ENCODE measurements around the gene SLC11A2. TPM values are rescaled to one million over a fixed set of nuclear protein-coding genes. Genes with fewer than 3 reads are reported as not detected.

The SLC11A2 gene
- 59.3 and 61.5 TPM in 2 replicates for total RNA-seq (2021; fragmentation: NEBNext Ultra II Directional; extraction: Animal tissue kit (Norgen Biotek cat#: 25700))
- 42.8 and 55.0 TPM in 2 replicates for polyA plus RNA-seq (2011; rRNA removed)
- polyA plus RNA-seq (2011; cell fraction: cytosol; rRNA removed), result 47.5 TPM
- 67.8 TPM for polyA plus RNA-seq (2011; cell fraction: nucleus; rRNA removed)
- polyA plus RNA-seq (2012, experiment 1 of 2), result 31.7 to 50.0 TPM (median 40.8 TPM) in 4 replicates
- 6.9 TPM for polyA plus RNA-seq (2012, experiment 2 of 2)
- 47.6 TPM for polyA plus RNA-seq (2013, experiment 1 of 2)
- polyA plus RNA-seq (2013, experiment 2 of 2), result 48.7 TPM
- polyA minus RNA-seq (2011; rRNA and poly(A)+ RNA removed), result 129 and 143 TPM in 2 replicates
- 41.7 TPM for polyA minus RNA-seq (2011; cell fraction: cytosol; rRNA and poly(A)+ RNA removed)
- 77.3 TPM for polyA minus RNA-seq (2011; cell fraction: nucleus; rRNA and poly(A)+ RNA removed)
- long read RNA-seq, experiment 1, partial matches to known transcripts, result 11 of 42 reads
- long read RNA-seq, experiment 1, other reads (novel, unspliced or antisense), result 31 of 42 reads
- long read RNA-seq, experiment 2, full-length matches to known transcripts, result 10 of 18 reads
- long read RNA-seq, experiment 2, partial matches to known transcripts, result 3 of 18 reads
- long read RNA-seq, experiment 2, other reads (novel, unspliced or antisense), result 5 of 18 reads

DNA sequence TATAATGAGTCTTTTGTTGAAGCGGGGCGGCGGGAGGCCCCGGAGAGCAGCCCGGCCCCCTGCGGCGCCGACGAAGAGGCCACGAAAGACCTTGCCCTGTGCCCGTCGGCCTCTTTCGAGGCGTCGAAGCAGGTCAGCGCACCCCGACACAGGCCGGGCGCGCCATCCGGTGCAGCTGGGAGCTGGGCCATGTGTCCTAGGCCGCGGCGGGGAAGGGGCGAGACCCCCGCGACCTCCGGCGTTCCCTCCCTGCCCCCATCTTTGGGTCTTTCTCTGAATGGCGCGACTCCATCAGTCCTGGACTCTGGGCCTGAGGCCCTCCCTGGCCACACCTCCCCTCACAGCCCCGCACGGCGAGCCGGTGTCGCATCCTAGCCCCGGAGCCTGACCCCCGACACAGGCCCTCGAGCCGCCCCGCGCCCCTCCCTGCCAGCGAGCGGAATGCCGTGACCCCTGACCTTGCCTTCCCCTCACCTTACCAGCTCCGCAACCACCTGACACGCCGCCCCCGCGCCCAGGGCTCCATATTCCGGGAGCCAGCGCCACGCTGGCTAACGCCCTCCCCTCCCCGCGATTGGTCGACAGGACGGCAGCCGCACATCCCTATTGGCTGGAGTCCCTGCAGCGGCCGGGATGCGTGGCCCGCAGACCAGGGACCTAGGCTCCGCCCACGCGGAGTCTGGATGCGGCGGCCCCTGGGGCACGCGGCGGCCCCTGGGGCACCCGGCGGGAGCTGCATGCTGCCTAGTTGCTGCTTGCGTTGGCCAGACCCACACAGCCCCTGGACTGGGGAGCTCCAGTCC lies at the start of gene SLC11A2:
SLC11A2 (minus strand) TSS at position 549 of the 803 bp plus-strand sequence. CDS start 15,656 bp downstream, outside the sequence.
- Histone ChIP-seq H3K4me1 (replicated peaks in 1 of 4; ENCODE audit: control insufficient read depth in 3 of 4, insufficient read depth in 4 of 4, low read length in 3 of 4) (peaks cover 9 to 16% (median 13%) of the 10 kb centered on the region in 4 experiments), H3K14ac (ENCODE audit: insufficient read length) (no peak within 1 kb of the TSS), H2AK5ac (ENCODE audit: low read depth, low read length) (no peak within 1 kb of the TSS), H3K9ac (replicated peaks in 1 of 4; ENCODE audit: extremely low read depth in 1 of 4, low read depth in 3 of 4, low read length in 3 of 4) (peak within 1 kb of the TSS; percentile 64 to 92 (median 87)), H3K36me3 (ENCODE audit: control insufficient read depth in 2 of 4, insufficient read depth in 4 of 4, low read length in 3 of 4) (no peaks in the 10 kb centered on the region), H3K23me2 (ENCODE audit: low read depth, low read length) (peaks cover 1% of the 10 kb centered on the region; the same call in 1 of the 2 replicates), H2BK120ac (replicated peaks; ENCODE audit: low read depth, low read length) (peak within 1 kb of the TSS; percentile 25), H3K56ac (replicated peaks; ENCODE audit: insufficient read length, low read depth, low read length) (peak within 1 kb of the TSS; percentile 92), H3K4me3 (ENCODE audit: extremely low read depth in 1 of 4, insufficient read depth in 2 of 4, low read depth in 3 of 4, low read length in 4 of 4) (peak within 1 kb of the TSS; percentile 54 to 72 (median 64)), H2BK5ac (ENCODE audit: low read depth, low read length) (peak within 1 kb of the TSS; percentile 96), H3K18ac (ENCODE audit: extremely low read depth, low read length) (peak within 1 kb of the TSS; percentile 97), H3K27ac (ENCODE audit: low read depth, low read length) (peak within 1 kb of the TSS; percentile 90), H2BK12ac (ENCODE audit: low read depth, low read length) (no peak within 1 kb of the TSS; the same call in none of the 2 replicates), H4K91ac (replicated peaks; ENCODE audit: insufficient read length, low read length) (peak within 1 kb of the TSS; percentile 97), H3K23ac (ENCODE audit: insufficient read length) (no peak within 1 kb of the TSS), H2BK15ac (ENCODE audit: low read length) (peak within 1 kb of the TSS; percentile 93; the same call in 1 of the 2 replicates), H3K4ac (replicated peaks; ENCODE audit: insufficient read length, low read depth, low read length) (peak within 1 kb of the TSS; percentile 49), H2AFZ (ENCODE audit: low read length) (no peak within 1 kb of the TSS), H4K8ac (ENCODE audit: extremely low read depth, insufficient read depth, low read length) (peak within 1 kb of the TSS; percentile 96), H2BK20ac (ENCODE audit: low read length) (no peak within 1 kb of the TSS), H3K27me3 (replicated peaks in 1 of 4; ENCODE audit: control insufficient read depth in 3 of 4, extremely low read depth in 1 of 4, insufficient read depth in 3 of 4, low read length in 3 of 4) (no peaks in the 10 kb centered on the region; a peak in 1 of 7 replicates), H3K79me1 (ENCODE audit: low read depth, low read length) (peaks cover 4% of the 10 kb centered on the region; the same call in 1 of the 2 replicates), H3K79me2 (ENCODE audit: control insufficient read depth in 1 of 2, insufficient read depth in 2 of 2, low read length in 2 of 2) (peaks cover 15 to 44% of the 10 kb centered on the region in 2 experiments), H4K20me1 (replicated peaks in 1 of 2; ENCODE audit: control insufficient read depth in 1 of 2, insufficient read depth in 2 of 2, low read length in 2 of 2) (no peaks in the 10 kb centered on the region), H3K4me2 (ENCODE audit: insufficient read depth in 1 of 2, low read depth in 2 of 2, low read length in 2 of 2) (peak within 1 kb of the TSS; percentile 74 to 88), H3K9me3 (ENCODE audit: insufficient read depth in 2 of 2, low read depth in 1 of 2, low read length in 1 of 2) (no peaks in the 10 kb centered on the region), H4K5ac (ENCODE audit: insufficient read length, low read depth, low read length) (peak within 1 kb of the TSS; percentile 90)
- CTCF ChIA-PET (ENCODE audit: partially characterized antibody), result interaction anchor here (0.7 to 8.0 kb wide), 11 partner anchors 17 to 297 kb away, joined by 3 to 66 read pairs (median 4); no protein-coding TSS in a partner anchor
- POLR2A ChIA-PET (ENCODE audit: partially characterized antibody), result interaction anchor here (0.6 to 4.2 kb wide), 23 partner anchors 10 to 325 kb away, joined by 3 to 30 read pairs (median 4); partner anchors contain the start of genes CSRNP2 and LETMD1
- no peak for FAIRE-seq
- 2% methylated on average over 67 of the region's 74 CpGs; no CpG with 5 or more reads in 1 of the 2 experiments for WGBS, 2 experiments (ENCODE audit: extremely low coverage in 1 of 2, insufficient coverage in 1 of 2, insufficient read length in 1 of 2, insufficient replicate concordance in 2 of 2, low coverage in 1 of 2, low lambda C conversion rate in 2 of 2, missing lambda C conversion rate in 1 of 2)
- DNase-seq (ENCODE audit: low read depth in 1 of 2, low spot score in 2 of 2), result peak; percentile 92 to 95
- TF ChIP-seq SIRT6 (IDR thresholded peaks at IDR 0.05; ENCODE audit: low read length), result no peak
- TF ChIP-seq, protein P1, sequence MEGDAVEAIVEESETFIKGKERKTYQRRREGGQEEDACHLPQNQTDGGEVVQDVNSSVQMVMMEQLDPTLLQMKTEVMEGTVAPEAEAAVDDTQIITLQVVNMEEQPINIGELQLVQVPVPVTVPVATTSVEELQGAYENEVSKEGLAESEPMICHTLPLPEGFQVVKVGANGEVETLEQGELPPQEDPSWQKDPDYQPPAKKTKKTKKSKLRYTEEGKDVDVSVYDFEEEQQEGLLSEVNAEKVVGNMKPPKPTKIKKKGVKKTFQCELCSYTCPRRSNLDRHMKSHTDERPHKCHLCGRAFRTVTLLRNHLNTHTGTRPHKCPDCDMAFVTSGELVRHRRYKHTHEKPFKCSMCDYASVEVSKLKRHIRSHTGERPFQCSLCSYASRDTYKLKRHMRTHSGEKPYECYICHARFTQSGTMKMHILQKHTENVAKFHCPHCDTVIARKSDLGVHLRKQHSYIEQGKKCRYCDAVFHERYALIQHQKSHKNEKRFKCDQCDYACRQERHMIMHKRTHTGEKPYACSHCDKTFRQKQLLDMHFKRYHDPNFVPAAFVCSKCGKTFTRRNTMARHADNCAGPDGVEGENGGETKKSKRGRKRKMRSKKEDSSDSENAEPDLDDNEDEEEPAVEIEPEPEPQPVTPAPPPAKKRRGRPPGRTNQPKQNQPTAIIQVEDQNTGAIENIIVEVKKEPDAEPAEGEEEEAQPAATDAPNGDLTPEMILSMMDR (IDR thresholded peaks at IDR 0.05; ENCODE audit: control extremely low read depth in 1 of 3, insufficient read depth in 1 of 3, low read depth in 1 of 3, low read length in 3 of 3), result no peak; a peak in 1 of 4 replicates
- TF ChIP-seq, protein P2, sequence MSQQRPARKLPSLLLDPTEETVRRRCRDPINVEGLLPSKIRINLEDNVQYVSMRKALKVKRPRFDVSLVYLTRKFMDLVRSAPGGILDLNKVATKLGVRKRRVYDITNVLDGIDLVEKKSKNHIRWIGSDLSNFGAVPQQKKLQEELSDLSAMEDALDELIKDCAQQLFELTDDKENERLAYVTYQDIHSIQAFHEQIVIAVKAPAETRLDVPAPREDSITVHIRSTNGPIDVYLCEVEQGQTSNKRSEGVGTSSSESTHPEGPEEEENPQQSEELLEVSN (IDR thresholded peaks at IDR 0.05), result peak; percentile 81
- peak; percentile 55; the same call in 1 of the 2 replicates for TF ChIP-seq YY1 (IDR thresholded peaks at IDR 0.05; ENCODE audit: low read depth, low read length)

Measured in H1 (cell line).